Measurements from ENCODE around the gene COQ10A.

DNA sequence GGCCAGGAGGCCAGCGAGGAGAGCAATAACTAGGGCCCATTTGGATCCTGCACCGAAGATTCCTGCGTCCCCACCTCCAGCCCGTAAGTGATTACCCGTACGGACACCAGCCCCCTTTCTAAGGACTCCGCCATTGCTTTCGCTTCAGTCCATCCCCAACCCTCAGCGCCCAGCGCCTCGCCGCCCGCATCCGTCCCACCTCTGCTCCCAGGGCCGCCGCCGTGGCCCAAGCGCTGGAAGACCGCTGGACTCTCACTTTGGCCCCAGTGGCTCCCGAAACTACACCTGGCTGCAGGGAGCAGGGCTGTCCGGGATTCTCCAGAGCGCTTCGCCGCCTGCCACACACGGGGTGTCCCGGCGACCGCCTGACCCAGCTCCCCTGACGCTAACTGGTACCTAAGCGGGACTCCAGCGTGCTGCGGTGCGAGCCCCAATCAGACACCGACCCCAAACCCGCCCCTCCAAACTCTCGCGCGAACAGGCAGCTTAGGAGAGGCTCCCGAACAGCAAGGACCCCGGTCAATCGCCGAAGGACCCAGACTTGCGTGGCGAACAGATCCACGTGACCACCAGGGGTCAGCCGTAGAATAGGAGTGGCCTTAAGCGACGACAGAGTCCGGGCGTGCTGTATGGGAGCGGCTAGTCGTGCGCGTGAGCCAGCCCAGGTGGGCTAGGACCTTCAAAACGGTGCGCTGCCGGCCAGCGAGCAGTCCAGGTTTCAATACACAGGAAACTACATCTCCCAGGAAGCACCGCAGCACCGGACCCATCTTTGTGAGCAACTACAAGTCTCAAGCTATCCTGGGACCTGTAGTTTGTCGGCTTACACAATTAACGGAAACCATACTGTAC lies 49.1 kb downstream of the COQ10A start, which contains the start of gene CNPY2:
- TF ChIP-seq, protein P1, sequence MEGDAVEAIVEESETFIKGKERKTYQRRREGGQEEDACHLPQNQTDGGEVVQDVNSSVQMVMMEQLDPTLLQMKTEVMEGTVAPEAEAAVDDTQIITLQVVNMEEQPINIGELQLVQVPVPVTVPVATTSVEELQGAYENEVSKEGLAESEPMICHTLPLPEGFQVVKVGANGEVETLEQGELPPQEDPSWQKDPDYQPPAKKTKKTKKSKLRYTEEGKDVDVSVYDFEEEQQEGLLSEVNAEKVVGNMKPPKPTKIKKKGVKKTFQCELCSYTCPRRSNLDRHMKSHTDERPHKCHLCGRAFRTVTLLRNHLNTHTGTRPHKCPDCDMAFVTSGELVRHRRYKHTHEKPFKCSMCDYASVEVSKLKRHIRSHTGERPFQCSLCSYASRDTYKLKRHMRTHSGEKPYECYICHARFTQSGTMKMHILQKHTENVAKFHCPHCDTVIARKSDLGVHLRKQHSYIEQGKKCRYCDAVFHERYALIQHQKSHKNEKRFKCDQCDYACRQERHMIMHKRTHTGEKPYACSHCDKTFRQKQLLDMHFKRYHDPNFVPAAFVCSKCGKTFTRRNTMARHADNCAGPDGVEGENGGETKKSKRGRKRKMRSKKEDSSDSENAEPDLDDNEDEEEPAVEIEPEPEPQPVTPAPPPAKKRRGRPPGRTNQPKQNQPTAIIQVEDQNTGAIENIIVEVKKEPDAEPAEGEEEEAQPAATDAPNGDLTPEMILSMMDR (IDR thresholded peaks at IDR 0.05), result peak in 2 of 5 experiments; percentile 20 to 48
- TF ChIP-seq POLR2A (IDR thresholded peaks at IDR 0.05), result peak; percentile 38 to 65

Data from tibial nerve (tissue), 3 donors.